NCI-H1092 treated with DMSO at 0.1 percent for 48 hours (cell line): ENCODE measurements around the gene COL11A2.

Source experiments
- DNase-seq: peaks from one replicate; lab custom pipeline; 2025; lab: John Stamatoyannopoulos, UW

COL11A2 gene

DNA sequence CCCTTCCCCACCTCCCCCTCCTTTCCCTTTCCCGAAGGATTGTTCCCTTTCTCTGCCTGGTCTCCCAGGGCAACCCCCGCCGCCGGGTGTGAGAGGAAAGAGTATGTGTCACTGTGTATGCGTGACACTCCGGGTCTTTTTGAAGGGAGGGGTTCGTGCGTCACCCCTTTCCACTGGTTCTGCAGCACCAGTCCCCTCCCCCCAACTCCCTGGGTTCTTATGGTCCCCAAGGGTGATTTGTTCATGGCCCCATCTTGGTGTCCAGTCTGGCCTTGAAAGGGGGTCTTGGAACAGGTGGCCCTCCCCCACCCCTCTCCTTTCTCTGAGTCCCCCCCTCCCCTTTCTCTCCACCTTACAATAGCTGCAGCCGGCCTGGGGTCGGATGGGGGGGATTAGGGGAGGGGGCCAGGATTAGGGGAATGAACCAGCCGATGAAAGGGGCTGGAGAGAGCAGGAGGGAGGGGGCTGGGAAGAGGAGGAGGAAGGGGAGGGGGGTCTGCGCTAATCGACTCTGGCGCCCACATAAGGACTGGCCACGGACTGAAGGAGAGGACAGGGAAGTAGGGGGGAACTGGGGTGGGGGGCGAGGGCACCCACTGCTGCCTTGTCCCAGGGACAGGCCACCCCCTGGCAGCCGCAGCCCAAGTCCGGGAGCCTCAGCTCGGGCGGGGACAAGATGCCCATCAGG lies 14.7 kb upstream of the COL11A2 start:
- DNase-seq: no peak

DNA sequence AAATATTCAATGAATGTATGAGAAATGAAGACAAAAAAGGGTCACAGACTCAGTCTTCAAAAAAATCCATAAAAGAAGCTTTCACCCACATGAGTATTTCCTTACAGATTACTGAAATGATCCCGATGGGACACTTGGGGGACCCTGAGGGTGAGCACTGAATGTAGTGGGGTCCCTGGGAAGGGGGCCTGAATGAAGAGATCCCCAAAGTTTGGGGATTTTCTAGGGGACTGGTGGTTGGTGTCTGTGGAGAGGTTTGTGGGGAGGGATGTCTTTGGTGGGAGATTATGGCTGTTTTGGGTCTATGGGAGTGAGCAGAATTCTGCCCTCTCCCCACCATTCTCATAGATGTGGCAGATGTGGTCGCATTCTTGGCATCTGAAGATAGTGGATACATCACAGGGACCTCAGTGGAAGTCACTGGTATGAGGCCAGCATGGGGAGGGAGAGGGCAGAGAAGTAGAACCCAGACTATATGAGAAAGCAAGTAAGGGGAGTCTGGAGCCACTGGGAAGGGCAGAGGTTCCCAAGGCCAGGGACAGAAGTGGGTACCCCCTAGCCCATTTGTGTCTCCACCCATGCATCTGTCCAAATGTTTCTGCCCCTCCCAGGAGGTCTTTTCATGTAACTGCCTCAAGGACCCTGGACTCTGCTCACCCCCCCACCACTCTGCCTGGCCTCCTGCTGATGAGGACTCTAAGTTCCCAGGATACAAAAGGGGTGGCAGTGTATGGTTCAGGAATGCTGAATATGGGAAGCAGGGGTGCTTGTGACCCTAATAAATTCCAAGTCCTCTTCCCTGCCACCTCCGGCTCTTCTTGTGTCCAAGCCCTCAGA lies 14.0 kb upstream of the COL11A2 start:
- DNase-seq: no peak

DNA sequence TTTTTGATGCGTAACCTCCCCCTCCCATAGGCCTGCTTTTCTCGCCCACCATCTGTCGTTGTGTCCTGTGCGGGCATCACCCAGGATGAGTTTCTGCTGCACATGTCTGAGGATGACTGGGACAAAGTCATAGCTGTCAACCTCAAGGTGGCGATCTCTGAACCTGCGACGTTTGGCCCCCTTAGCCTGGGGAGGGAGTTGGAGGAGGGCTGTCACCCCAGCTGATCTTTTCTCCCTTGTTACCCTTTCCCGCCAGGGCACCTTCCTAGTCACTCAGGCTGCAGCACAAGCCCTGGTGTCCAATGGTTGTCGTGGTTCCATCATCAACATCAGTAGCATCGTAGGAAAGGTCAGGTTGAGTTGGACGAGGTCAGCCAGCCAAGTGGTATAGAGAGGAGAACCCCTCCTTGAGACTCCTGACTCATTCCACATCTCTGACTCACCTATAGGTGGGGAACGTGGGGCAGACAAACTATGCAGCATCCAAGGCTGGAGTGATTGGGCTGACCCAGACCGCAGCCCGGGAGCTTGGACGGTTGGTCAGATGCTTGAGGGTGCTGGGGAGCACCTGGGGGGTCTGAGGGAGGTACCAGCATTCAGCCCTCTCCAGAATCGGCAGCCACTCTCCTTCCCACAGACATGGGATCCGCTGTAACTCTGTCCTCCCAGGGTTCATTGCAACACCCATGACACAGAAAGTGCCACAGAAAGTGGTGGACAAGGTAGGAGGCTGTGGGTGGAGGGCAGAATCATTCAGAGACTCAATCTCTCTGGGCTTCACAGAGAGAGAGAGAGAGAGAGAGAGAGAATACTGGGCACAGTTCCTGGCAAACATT lies 13.1 kb upstream of the COL11A2 start:
- no peak for DNase-seq

DNA sequence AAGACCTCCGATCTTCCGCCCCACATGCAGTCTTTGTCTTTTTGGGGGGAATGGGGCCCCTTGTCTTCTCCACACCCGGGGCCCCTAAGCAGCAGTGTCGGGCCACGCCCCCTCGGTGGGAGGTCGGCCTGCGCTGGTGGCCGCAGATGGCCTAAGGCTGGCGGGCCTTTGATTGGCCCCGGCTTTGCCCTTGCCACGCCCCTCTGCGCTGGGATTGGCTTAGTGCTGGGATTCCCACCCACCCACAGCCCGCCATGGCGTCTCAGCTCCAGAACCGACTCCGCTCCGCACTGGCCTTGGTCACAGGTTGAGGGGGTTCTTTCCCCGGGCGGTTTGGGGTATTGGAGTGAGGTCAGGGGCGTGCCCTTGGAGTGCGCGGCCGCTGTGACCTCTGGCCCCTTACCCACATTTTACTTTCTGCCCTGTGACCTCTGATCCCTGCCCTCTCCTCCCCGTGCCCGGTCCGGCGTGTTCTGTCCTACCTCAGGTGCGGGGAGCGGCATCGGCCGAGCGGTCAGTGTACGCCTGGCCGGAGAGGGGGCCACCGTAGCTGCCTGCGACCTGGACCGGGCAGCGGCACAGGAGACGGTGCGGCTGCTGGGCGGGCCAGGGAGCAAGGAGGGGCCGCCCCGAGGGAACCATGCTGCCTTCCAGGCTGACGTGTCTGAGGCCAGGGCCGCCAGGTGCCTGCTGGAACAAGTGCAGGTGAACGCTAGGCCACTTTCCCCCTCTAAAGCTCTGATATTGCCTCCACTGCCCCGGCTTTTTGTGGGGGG lies 12.3 kb upstream of the COL11A2 start, which contains the start of gene HSD17B8:
Gene HSD17B8, plus strand, starts transcription at position 241 of the 776 bp plus-strand sequence. Its CDS starts 14 bp downstream, at position 255.
- DNase-seq: peak; percentile 67

DNA sequence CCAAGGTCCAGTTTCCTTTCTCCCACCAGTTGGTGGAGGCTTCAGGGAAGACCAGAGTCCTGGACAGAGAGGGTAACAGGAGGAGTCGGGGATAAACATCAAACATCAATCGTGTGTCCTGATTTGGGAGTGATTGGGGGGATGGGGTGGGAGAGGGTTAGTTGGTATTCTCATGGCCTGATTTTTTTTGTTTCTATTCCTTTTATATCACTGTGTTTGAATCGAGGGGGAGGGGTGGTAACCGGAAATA lies 11.8 kb upstream of the COL11A2 start:
- DNase-seq: no peak

DNA sequence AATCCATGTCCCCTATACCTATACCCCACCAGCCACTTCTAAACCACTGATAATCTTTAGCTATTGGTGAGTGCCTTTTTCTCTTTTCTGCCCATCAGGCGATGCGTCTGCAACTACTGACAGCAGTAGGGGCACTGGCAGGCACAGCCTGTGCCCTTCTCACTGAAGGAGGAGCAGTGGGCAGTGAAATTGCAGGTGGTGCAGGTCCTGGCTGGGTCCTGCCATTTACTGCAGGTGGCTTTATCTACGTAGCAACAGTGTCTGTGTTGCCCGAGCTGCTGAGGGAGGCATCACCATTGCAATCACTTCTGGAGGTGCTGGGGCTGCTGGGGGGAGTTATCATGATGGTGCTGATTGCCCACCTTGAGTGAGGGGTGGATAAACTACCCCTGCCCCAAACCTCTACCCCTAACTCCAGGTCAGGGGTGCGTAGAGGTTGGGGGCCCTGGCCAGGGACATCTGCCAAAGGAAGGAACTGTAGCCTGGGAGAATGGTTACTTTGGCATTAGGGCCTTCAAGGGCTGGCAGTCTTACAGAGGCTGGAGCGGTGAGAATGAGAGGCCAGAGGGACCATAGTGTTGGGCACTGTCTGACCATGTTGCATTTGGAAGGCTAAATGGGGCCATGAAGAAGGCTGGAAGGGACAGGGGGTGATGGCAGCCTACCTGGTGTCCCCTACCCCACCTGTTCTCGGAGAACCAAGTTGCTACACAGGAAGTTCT lies 11.3 kb upstream of the COL11A2 start:
- no peak for DNase-seq

DNA sequence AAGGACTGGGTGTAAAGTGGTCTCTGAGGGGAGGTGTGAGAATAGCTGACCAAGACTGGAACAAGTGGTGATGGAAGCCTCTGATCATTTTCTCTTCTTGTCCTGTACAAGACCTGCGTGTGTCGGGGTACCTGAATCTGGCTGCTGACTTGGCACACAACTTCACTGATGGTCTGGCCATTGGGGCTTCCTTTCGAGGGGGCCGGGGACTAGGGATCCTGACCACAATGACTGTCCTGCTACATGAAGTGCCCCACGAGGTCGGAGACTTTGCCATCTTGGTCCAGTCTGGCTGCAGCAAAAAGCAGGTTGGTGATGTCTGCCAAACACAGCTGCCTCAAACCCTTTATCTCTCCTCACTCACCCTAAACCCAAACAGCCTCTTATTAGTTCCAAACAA lies 10.5 kb upstream of the COL11A2 start:
- DNase-seq: no peak

DNA sequence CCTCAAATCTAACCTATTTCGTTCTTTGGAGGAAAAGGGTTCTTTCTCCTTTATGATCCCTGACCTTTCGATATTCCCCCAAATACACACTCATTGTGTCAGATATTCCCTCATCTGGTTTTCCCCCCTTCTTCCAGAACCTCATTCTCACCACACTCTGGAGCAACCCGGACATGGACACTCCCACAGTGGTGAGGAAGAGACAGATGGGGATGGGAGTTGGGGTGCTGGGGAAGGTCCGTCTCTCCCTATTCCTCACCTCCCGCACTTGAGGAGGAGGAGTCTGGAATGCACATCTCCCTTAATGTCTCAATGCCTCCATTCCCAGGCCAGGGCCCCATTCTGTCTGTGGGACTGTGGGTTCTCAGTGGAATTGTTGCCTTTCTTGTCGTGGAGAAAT lies 9.7 kb upstream of the COL11A2 start:
- no peak for DNase-seq

DNA sequence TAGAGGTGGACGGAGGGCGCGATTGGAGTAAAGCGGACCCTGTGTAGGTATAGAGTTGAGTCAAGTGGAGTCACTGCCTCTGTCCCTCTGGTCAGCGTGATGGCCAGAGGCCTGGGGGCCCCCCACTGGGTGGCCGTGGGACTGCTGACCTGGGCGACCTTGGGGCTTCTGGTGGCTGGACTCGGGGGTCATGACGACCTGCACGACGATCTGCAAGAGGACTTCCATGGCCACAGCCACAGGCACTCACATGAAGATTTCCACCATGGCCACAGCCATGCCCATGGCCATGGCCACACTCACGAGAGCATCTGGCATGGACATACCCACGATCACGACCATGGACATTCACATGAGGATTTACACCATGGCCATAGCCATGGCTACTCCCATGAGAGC lies 8.9 kb upstream of the COL11A2 start:
- DNase-seq: no peak

DNA sequence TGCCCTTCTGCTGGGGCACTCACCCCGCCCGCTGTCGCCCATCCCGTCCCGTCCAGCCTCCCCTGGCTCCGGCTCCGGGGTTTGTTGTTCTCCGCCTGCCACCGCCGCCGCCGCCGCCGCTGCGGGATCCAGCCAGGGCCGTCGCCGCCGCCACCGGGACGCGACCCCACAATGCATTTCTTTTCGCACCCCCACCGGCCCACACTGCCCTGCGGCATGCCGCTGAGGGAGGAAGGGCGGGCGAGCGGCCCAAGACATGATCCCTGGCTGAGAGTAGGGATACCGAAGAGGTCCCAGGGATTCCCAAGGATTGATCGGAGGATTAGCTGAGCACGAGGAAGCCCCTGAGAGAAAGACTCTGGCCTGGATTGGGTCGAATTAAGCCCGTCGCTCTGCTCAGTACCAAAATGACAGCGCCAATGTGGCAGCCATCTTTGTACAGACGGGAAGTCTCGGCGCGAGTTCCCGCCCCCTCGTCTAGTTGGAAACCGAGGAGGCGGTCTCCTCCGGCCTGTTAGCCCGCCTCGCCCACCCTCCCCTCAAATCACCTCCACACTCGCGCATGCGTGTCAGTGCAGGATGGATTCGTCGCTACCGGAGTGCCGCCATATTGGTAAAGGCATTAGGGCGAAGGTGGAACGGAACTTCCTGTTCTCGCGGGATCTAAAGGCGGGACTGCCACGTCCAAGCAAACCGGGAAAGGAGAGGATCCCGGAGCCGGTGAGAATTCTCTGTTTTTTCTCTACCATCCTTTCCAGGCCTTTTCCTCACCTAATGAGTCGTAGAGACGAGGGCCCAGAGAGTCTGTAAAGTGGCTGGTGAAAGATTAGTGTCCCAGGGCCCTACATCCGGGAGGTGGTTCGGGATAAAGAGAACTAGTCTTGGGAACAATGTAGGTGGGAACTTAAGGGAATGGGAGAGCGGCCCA lies 8.2 kb upstream of the COL11A2 start, which contains the start of the genes RXRB and SLC39A7:
Gene RXRB, minus strand, starts transcription at position 447 of the 928 bp plus-strand sequence. Its CDS starts 189 bp downstream, at position 258.
Gene SLC39A7, plus strand, starts transcription at position 649 of the 928 bp plus-strand sequence. CDS start 379 bp downstream, outside the sequence.
- peak; percentile 93 for DNase-seq

DNA sequence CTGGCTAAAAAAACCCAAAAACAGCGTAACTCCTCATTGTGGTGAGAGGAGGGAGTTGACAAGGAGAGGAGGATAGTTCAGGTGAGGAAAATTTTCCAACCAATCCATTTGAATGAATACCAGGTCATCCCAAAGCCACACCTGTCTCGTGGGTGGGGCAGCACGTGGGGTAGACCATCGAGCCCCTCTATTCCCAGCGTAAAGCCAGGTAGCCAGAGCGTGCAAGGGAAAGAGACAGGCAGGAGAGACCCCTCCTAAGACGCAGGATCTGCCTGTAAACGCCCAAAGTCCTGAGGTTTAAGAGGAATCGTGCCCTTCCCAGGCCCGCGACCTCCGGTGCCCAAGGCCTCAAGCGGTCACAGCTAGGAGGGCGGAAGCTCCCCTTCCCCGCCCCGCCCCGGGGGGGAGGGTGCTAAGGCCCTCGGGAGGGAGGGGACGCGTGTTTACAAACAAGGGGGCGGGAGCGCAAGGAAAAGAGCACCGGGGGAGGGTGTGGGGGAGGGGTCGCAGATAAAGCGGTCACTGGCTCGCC lies 7.5 kb upstream of the COL11A2 start:
- DNase-seq: no peak

DNA sequence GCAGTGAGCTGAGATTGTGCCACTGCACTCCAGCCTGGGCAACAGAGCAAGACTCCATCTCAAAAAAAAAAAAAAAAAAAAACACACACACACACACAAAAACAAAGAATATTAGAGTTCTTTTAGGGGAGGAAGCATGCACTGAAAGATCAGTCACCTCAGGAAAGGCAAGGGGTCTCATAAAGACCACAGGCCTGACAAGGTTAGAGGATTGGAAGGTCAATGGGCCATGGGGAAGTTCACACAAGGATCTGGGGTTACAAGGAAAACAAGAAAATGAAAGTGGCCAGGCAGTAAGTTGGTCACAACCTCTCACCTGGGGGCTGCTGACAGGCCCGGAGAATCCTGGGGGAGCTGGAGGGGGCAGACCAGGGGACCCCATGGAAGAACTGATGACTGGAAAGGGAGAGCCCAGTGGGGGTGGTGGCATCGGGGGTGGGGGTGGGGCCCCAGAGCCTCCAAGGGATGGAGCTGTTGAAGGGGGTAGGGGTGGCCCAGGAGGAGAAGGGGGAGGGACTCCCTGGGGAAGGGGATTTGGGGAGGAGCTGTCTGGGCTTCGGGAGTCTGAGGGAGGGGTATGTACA lies 6.7 kb upstream of the COL11A2 start:
- DNase-seq: no peak

DNA sequence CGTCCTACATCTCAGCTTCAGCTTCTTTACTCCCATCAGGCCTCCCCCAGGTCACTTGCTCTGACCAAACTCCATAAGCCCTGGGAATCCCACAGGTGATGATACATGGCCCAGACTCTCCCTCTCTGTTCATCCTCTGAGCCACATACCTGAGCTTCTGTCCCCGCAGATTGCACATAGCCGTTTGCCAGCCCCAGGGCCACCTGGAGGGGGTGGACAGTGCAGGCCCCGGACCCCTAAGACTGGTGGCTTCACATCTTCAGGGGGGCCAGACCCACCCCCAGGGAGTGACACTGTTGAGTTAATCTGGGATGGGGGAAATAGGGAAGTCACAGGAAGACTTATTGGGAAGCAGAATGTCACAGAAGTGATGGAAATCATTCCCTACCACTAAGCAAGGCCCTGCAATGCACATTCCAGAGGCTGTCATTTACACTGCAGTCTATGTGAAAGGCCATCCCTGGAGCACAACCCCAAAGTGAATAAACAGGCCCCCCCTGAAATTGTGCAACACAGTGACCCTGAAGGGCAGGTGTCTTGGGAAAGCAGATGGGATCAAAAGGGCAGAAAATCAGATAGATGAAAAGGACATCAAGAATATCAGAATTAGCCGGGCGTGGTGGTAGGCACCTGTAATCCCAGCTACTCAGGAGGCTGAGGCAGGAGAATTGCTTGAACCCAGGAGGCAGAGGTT lies 6.0 kb upstream of the COL11A2 start:
- DNase-seq: no peak

DNA sequence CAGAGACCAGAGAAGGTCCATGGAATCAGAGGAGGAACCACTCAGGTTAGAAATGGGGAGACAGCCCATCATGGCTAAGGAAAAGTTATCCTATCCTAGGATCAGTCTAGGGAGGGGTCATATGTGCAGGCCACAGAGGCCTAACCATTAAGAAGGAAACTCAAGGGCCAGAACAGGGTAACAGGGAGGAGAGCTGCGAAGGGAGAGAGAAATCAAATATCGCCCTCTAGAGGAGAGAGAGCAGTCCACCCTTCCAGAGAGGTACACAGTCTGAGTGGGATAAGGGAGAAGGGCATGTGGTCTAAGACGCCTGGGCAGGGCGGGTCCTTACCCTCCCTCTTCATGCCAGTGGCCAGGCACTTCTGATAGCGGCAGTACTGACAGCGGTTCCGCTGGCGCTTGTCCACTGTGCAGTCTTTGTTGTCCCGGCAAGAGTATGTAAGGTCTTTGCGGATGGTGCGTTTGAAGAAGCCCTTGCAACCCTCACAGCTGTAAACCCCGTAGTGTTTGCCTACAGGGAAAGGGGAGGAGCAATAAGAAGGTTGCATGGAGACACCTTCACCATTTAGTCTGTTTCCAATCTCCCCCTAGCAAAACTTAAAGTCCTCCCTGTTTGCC lies 5.3 kb upstream of the COL11A2 start:
- DNase-seq: no peak

DNA sequence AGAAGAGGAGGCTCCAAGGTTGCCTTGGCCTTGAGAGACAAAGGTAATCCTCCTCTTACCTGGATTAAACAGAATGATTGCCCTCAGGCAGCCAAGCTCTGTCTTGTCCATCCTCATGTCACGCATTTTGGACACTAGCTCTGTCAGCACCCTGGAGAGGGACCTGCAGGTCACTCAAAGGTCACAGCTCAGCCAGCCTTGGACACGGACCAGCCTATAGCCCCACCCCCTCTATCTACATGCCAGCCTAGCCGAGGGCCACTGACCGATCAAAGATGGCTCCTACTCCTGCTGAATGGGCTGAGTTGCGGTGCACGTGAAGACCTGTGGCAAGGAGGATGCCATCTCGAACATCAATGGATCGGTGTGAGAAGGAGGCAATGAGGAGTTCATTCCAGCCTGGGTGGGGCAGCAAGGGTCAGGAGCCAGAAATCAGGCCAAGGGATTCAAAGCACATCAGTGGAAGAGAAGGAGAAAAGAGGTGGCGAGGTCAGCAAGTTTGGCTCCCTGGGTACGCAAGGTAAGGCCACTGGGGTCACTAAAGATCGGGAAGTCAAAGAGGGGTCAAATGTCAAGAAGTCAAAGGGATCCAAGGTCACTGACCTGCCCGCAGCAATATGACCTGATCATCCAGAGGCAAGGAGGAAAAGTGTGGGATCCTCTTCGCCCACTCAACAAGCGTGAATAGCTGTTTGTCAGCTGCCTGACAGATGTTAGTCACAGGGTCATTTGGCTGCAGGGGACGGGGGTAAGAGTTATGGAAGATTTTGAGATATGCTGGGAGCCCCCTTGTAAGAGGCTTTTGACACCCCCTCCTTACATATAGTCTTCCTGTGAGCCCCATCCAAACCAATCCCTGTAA lies 3.3 kb upstream of the COL11A2 start:
- no peak for DNase-seq

DNA sequence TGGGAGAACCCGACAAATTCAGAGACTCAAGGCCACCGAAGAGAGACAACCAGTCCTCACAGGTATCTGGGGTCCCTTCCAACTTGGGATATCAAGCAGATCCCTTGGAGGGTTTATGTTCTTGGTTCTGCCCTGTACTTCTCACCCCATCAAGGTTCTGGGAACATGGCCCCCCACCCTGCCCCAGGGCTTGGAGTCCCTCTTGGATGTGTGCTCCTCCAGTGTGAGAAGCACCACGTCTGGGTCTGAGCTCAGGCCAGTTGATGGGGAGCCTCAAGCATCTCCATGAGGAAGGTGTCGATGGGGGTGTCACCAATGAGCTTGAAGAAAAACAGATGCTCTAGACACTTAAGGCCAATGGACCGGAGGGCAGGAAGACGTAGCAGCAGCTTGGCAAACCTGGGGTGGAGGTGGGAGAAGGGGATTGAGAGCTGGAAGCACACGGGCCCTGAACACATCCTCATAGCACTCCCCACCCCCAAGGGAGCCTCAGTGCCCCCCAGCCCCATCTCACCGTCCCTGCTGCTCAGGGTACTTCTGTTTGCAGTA lies 2.2 kb upstream of the COL11A2 start:
- no peak for DNase-seq

DNA sequence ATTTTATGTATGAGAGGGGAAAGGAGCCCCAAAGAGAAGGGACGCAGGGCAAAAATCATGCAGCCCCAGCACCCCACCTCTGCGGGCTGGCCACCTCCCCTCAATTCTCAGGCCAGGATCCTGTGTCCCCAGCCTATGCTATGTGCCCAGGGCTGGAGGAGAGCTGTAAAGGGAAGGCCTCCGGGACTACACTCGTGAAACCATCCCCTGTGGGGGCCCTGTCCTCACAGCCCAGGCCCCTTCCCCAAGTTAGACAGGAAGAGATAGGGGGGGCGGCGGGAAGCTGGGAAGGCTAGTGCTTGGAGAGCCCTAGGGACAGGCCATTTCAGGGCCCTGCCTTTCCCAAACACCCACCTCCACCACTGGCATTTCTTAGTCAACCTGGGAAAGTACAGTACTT lies 1.4 kb upstream of the COL11A2 start:
- no peak for DNase-seq
